GM19239 (cell line): ENCODE results near the gene CDX1.

Source experiments
- DNase-seq: peaks from one replicate; pipeline ENCODE4 v3.0.0; 2011; ENCODE audit warnings: low spot score; ENCODE audit not compliant: insufficient read length
- FAIRE-seq: peaks from 2 replicates; lab custom pipeline; 2011; peaks lifted over from hg19 to GRCh38; lab: Jason Lieb, UNC

Gene CDX1

GRCh38 chr5:150130493-150130922 is 36.1 kb upstream of the CDX1 start:
- FAIRE-seq (no peak), DNase-seq (no peak)

- DNase-seq (no peak), FAIRE-seq (no peak)
Observed at GRCh38 chr5:150131461-150131860, 35.1 kb upstream of the CDX1 start.

GRCh38 chr5:150131978-150132694 is 34.4 kb upstream of the CDX1 start:
- FAIRE-seq (no peak), DNase-seq (no peak)

- no peak for FAIRE-seq
- no peak for DNase-seq
Observed at GRCh38 chr5:150132740-150133139, 33.8 kb upstream of the CDX1 start.

- FAIRE-seq (no peak), DNase-seq (no peak)
Observed at GRCh38 chr5:150133581-150134197, 32.9 kb upstream of the CDX1 start.

GRCh38 chr5:150134198-150134588 is 32.4 kb upstream of the CDX1 start:
- DNase-seq = no peak

GRCh38 chr5:150135557-150136304 is 30.8 kb upstream of the CDX1 start:
- DNase-seq (no peak), FAIRE-seq (no peak)

More at GRCh38 chr5:150134198-150134588, 32.4 kb upstream of the CDX1 start:
- no peak for FAIRE-seq

- DNase-seq (no peak), FAIRE-seq (no peak)
Observed at GRCh38 chr5:150136305-150137167, 30.0 kb upstream of the CDX1 start.

GRCh38 chr5:150137168-150137957 is 29.2 kb upstream of the CDX1 start:
- no peak for FAIRE-seq
- no peak for DNase-seq

GRCh38 chr5:150137997-150138396 is 28.6 kb upstream of the CDX1 start:
- FAIRE-seq (no peak), DNase-seq (no peak)

- DNase-seq = no peak
- no peak for FAIRE-seq
Observed at GRCh38 chr5:150138551-150139265, 27.9 kb upstream of the CDX1 start.

GRCh38 chr5:150139334-150139733 is 27.2 kb upstream of the CDX1 start:
- FAIRE-seq (no peak), DNase-seq (no peak)

- DNase-seq (no peak), FAIRE-seq (no peak)
Observed at GRCh38 chr5:150140830-150141229, 25.7 kb upstream of the CDX1 start.

- DNase-seq (no peak), FAIRE-seq (no peak)
Observed at GRCh38 chr5:150141544-150142184, 24.9 kb upstream of the CDX1 start.

GRCh38 chr5:150142185-150142958 is 24.2 kb upstream of the CDX1 start:
- FAIRE-seq (no peak), DNase-seq (no peak)

GRCh38 chr5:150142959-150143349 is 23.6 kb upstream of the CDX1 start:
- no peak for DNase-seq
- no peak for FAIRE-seq

- no peak for DNase-seq
- FAIRE-seq = no peak
Observed at GRCh38 chr5:150143350-150144245, 23.0 kb upstream of the CDX1 start.
